ACC112 (cell line): ENCODE results near the gene SDK1.
A peak's percentile ranks its signal among the peaks of the same experiment; 100 is the strongest.
"Not testable (repeated sequence)": the region's sequence is repeated elsewhere in the genome, so short reads cannot be mapped to it uniquely, and the experiment has no call there.

Source experiments
- H2AFZ ChIP-seq: fragments of 200-600 bp; sonication (generic); one replicate; pipeline ENCODE4 v1.6.0; 2017; ENCODE audit warnings: antibody characterized with exemption, low read length; ENCODE audit not compliant: unreplicated experiment
- H3K27ac ChIP-seq: fragments of 200-600 bp; sonication (generic); 2 replicates; pipeline ENCODE4 v1.5.1; 2014; ENCODE audit warnings: low read depth, mild to moderate bottlenecking, antibody characterized with exemption, low read length, moderate library complexity
- H3K27me3 ChIP-seq: fragments of 200-600 bp; sonication (generic); 2 replicates; pipeline ENCODE4 v1.6.1; 2014; ENCODE audit warnings: mild to moderate bottlenecking, antibody characterized with exemption, low read length, moderate library complexity, mixed read lengths; ENCODE audit not compliant: insufficient read depth
- H3K36me3 ChIP-seq: fragments of 200-600 bp; sonication (generic); 2 replicates; pipeline ENCODE4 v1.6.1; 2016; ENCODE audit warnings: mild to moderate bottlenecking, antibody characterized with exemption, low read length, moderate library complexity, mixed read lengths; ENCODE audit not compliant: insufficient read depth
- H3K4me1 ChIP-seq: fragments of 200-600 bp; sonication (generic); one replicate; pipeline ENCODE4 v1.6.1; 2016; ENCODE audit warnings: low read length, mixed read lengths; ENCODE audit not compliant: insufficient read depth, unreplicated experiment, control insufficient read depth
- H3K4me3 ChIP-seq: fragments of 200-600 bp; sonication (generic); 2 replicates; pipeline ENCODE4 v1.5.1; 2014; ENCODE audit warnings: mild to moderate bottlenecking, low read depth, low read length
- H3K79me2 ChIP-seq: fragments of 200-600 bp; sonication (generic); one replicate; pipeline ENCODE4 v1.6.0; 2016; ENCODE audit warnings: low read length; ENCODE audit not compliant: control insufficient read depth, unreplicated experiment, insufficient read depth

SDK1 gene

DNA sequence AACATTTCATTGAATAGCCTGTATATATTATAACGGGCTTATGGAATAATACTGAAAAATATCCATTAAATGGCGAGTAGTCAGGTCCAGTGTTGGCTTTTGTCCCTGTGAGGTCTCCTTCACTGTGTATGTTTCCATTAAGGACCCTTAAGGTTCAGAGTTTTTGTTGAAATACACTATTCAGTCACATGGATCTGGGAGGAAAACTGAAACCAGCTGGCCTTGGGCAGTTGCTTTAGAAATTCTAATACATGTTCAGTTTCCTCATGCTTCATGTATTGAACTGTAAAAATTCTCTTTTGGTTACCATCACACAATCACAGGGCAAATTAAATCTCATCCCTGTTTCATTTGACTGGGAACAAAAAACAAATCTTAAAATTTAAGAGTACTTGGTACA is 447.3 kb downstream of the SDK1 start:
- Histone ChIP-seq H2AFZ (no peak overlapping the region), H3K27ac (no peak overlapping the region)

DNA sequence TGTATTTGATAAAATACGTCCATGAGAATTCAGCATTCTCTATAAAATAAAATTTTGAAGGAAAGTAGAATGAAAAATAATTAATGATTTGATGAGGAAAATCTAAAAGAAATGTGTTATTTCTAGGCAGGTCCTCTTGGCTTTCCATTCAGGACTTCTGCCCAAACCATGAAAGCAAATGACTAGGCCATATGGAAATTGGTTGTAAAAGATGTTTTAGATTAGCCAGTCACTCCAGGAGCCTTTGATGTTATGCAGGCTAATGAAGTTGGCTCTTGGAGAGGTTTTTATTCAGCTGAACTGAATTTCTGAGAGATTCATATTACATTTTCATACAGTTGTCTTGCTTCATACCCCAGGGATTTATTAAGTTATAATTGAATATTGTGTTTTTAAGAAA is 452.8 kb downstream of the SDK1 start:
- H2AFZ ChIP-seq, result no peak overlapping the region
- H3K27me3 ChIP-seq, result no peaks in the 10 kb centered on the region
- no peaks in the 10 kb centered on the region for H3K4me1 ChIP-seq
- H3K79me2 ChIP-seq, result no peaks in the 10 kb centered on the region
- no peaks in the 10 kb centered on the region for H3K36me3 ChIP-seq
- peak overlapping the region; percentile 85; the same call in 1 of the 2 replicates for H3K27ac ChIP-seq
- no peak overlapping the region for H3K4me3 ChIP-seq

More for the DNA sequence above, 447.3 kb downstream of the SDK1 start:
- no peak overlapping the region for H3K4me3 ChIP-seq
- H3K79me2 ChIP-seq, result no peaks in the 10 kb centered on the region
- no peaks in the 10 kb centered on the region for H3K36me3 ChIP-seq
- no peaks in the 10 kb centered on the region for H3K4me1 ChIP-seq
- no peaks in the 10 kb centered on the region for H3K27me3 ChIP-seq

DNA sequence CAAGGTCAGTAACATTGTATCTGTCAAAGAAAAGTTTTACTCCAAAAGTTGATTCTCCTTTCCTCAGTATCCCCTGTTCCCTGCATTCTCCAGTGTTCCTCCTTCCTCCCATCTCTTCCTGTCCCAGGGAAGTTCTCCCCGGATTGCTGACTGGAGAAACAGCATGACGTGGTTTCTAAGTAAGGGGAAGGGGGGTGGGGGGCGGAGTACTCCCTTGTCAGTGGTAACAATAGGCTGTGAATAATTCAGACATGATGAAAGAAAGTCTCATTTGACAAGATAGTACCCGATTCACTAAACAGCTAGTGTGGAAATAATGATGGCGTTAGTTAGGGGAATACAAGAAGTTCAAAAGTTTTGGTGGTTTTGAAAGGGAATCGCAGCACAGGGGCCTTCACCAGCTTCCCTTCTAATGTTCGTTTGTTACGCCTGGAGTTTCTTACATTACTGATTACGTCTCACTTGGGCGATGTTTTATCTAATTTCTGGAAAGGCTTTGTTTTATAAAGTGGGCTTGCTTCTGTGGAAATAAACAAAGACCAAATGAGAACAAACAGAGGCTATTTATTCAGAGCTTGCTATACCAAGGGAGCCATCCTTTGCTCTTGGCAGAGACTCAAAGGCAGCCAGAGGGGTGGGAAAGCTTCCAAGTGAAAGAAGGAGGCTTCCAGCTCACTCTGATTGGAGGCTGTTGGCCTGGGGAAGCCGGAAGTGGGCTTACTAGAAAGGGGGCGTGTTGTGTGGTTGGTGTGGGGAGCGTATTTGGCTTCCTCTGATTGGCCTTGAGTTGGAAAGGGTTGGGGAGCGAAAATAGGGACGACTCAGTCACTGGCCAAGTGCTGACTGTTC is 453.7 kb downstream of the SDK1 start:
- Histone ChIP-seq H3K4me1 (no peaks in the 10 kb centered on the region), H2AFZ (peak overlapping the region; percentile 24), H3K27ac (peak overlapping the region; percentile 85), H3K36me3 (no peaks in the 10 kb centered on the region), H3K79me2 (no peaks in the 10 kb centered on the region), H3K27me3 (no peaks in the 10 kb centered on the region), H3K4me3 (peak overlapping the region; percentile 27; the same call in 1 of the 2 replicates)

DNA sequence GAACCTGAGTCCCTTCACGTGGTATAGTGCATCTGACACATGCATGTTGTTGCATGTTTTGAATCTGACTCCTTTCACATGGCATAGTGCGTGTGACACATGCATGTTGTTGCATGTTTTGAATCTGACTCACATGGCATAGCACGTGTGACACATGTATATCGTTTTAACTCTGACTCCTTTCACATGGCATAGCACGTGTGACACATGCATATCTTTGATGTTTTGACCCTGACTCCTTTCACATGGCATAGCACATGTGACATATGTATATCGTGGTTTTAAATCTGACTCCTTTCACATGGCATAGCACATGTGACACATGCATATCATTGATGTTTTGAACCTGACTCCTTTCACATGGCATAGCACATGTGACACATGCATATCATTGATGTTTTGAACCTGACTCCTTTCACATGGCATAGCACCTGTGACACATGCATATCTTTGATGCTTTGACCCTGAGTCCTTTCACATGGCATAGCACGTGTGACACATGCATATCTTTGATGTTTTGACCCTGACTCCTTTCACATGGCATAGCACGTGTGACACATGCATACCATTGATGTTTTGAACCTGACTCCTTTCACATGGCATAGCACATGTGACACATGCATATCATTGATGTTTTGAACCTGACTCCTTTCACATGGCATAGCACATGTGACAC is 454.9 kb downstream of the SDK1 start:
- H3K79me2 ChIP-seq, H2AFZ ChIP-seq, H3K36me3 ChIP-seq, H3K27me3 ChIP-seq, H3K4me3 ChIP-seq, H3K4me1 ChIP-seq: not testable (repeated sequence)
- H3K27ac ChIP-seq, result peak overlapping the region; percentile 85; the same call in 1 of the 2 replicates

DNA sequence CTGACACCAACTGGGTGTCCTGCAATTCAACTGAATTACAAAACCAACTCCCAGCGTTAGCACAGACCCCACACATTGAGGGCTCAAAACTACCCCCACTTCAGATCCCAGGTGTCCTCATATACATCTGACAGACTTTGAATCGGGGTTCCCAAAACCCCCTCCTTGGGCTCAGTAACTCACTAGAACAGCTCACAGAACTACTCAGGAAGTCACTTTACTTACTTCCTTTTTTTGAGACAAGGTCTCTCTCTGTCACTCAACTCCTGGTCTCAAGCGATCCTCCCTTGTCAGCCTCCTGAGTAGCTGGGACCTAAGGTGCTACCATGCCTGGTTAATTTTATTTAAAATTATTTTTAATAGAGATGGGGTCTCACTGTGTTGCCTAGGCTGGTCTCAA is 456.0 kb downstream of the SDK1 start:
- Histone ChIP-seq H3K27me3 (no peaks in the 10 kb centered on the region), H3K27ac (no peak overlapping the region), H2AFZ (no peak overlapping the region), H3K36me3 (no peaks in the 10 kb centered on the region), H3K4me3 (no peak overlapping the region), H3K79me2 (no peaks in the 10 kb centered on the region), H3K4me1 (peaks cover 4% of the 10 kb centered on the region)

DNA sequence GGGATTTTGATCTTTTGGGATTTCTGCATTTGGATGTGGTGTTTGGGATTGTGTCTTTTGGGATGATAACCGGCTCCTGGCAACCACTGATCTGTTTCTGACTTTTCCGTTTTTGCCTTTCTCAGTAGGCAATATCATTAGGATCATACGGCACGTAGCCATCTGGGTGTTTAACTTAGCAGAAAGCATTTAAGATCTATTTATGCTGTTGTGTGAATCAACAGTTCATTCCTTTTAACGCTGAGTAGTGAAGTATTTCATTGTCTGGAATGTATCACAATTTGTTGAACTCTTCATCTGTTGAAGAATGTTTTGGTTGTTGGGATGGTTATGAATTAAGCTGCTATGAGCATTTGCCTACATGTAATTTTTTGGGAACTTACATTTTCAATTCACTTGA is 459.6 kb downstream of the SDK1 start:
- Histone ChIP-seq H3K4me3 (no peak overlapping the region), H3K27ac (no peak overlapping the region), H3K4me1 (peaks cover 8% of the 10 kb centered on the region)

DNA sequence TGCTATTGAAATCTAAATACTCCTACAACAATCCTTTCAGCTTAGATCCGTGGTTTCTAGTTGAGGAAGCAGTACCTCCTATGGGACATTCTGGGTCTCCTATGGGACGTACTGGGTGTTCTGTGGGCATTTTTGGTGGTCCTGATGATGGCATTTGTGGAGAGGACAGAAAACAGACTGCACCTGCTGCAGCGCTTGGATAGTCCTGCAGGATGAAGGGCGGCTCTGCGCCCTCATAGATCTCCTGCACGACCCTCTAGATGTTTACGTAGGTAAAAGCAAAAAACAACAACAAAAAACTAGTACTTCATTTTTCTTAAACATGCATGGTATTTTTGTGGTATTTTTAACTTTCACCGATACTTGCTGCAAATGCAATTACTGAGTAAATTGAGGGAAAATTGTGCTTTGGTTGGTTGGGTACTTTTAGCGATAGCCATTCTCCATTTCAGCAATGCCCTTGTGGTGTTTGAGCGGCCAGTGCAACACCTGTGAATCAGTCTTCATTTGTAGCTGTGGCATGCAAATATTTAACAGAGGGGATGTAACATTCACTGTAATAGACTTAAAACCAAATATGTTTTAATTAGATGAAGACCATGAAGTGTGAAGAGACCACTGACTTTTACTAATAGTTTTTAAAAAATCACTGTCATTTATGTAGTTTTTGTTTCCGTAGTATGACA is 461.2 kb downstream of the SDK1 start:
- Histone ChIP-seq H3K4me3 (no peak overlapping the region), H3K4me1 (peaks cover 8% of the 10 kb centered on the region), H3K27me3 (no peaks in the 10 kb centered on the region), H3K79me2 (no peaks in the 10 kb centered on the region), H3K36me3 (no peaks in the 10 kb centered on the region), H2AFZ (no peak overlapping the region), H3K27ac (peak overlapping the region; percentile 54; the same call in 1 of the 2 replicates)

More for the DNA sequence above, 459.6 kb downstream of the SDK1 start:
- no peaks in the 10 kb centered on the region for H3K79me2 ChIP-seq
- H3K27me3 ChIP-seq, result no peaks in the 10 kb centered on the region
- H3K36me3 ChIP-seq, result no peaks in the 10 kb centered on the region
- no peak overlapping the region for H2AFZ ChIP-seq

DNA sequence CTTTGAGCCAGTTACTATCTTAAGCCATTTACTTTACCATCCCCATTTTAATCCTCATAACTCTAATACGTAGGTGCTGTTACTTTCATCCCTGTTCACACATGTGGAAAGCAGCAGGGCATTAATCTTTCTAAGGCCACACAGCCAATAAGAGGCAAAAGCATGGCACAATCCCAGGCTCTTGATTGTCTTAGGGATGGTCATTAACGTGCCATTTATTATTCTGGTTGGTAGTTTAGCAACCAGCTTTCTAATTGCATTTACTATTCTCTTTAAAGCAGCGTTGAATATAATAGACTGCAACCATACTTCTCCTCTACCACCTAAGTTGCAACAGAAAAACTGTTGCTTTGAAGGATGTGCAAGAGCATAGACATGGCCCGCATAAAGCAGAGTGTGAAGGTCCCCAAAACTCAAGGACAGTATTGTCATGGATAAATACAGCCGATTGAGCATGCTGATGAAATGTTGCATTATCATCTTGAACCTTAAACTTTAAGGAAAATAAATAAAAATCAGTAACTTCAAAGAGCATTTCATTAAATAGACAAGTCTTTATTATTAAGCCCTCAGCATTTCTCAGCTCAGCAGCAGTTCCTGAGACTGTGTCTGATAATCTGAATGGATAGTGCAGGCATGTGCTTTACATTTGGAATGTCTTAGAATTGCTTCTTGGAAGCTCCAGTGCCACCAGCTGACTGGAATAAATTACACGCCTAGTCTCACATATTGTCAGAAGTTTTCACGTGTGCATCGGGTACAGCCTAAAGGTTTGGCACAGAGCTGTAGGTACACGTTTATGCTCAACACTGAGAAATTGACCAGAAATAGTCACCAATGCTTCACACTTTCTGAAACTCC is 467.1 kb downstream of the SDK1 start:
- Histone ChIP-seq H3K27me3 (no peaks in the 10 kb centered on the region), H2AFZ (no peak overlapping the region), H3K4me1 (no peaks in the 10 kb centered on the region), H3K36me3 (no peaks in the 10 kb centered on the region), H3K4me3 (no peak overlapping the region), H3K79me2 (no peaks in the 10 kb centered on the region), H3K27ac (no peak overlapping the region)

DNA sequence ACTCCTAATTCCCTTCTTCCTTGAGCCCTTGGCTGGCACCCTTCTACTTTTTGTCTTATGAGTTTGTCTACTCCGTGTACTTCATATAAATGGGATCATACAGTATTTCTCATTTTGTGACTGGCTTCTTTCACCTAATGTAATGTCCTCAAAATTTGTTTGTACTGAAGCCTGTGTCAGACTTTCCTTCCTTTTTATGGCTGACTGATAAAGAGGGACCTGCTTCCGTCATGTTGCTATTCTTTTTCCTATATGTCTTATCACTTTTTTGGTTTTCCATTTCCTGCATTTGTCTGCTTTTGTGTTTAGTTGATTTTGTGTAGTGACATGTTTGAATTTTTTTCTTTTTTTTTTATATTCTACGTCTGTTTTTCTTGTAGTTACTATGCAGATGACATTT is 470.9 kb downstream of the SDK1 start:
- Histone ChIP-seq H2AFZ (no peak overlapping the region), H3K36me3 (no peaks in the 10 kb centered on the region), H3K4me1 (no peaks in the 10 kb centered on the region), H3K79me2 (no peaks in the 10 kb centered on the region), H3K27ac (no peak overlapping the region), H3K27me3 (no peaks in the 10 kb centered on the region), H3K4me3 (no peak overlapping the region)

DNA sequence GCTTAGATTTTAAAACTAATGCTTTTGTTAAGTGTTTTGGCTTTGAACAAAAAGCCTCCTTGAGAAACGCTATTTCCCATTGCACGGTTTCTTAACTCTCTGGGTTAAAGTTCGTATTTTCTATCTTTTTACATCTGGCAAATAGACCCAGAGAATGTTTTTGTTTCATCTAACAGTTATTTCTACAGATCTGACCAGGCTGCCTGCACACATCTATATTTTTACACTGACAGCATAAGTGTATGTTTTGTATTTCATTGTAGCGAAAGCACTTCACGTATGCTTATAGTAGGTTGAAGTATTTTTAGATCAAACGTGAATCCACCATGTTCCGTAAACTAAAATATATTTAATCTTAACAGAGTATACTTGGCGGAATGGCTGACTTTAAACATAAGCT is 477.3 kb downstream of the SDK1 start:
- H3K4me3 ChIP-seq, result no peak overlapping the region
- no peak overlapping the region for H2AFZ ChIP-seq
- H3K27me3 ChIP-seq, result no peaks in the 10 kb centered on the region
- no peaks in the 10 kb centered on the region for H3K36me3 ChIP-seq
- no peaks in the 10 kb centered on the region for H3K4me1 ChIP-seq
- no peak overlapping the region for H3K27ac ChIP-seq
- H3K79me2 ChIP-seq, result no peaks in the 10 kb centered on the region
